Osteoblast (primary cell): Measurements from ENCODE around the gene SFRP2. TPM values are rescaled to one million over a fixed set of nuclear protein-coding genes. Genes with fewer than 3 reads are reported as not detected.

Source experiments
- DNase-seq: peaks from one replicate; pipeline ENCODE4 v3.0.0; 2011; ENCODE audit warnings: low spot score, mixed read lengths; ENCODE audit not compliant: insufficient read length; ENCODE audit errors: missing footprints
- H2AFZ ChIP-seq: 2 replicates; pipeline ENCODE4 v1.6.0; 2011; ENCODE audit warnings: mild to moderate bottlenecking, low read length
- H3K27ac ChIP-seq: 2 replicates; pipeline ENCODE4 v1.5.1; 2011; ENCODE audit warnings: mild to moderate bottlenecking, low read depth, low read length, moderate library complexity
- H3K27me3 ChIP-seq: 2 replicates; pipeline ENCODE4 v1.6.0; 2012; ENCODE audit warnings: mild to moderate bottlenecking, control low read depth, inconsistent platforms, low read length, moderate library complexity; ENCODE audit not compliant: insufficient read depth
- H3K36me3 ChIP-seq: 2 replicates; pipeline ENCODE4 v1.5.1; 2011; ENCODE audit warnings: mild to moderate bottlenecking, low read length, control low read depth, moderate library complexity; ENCODE audit not compliant: insufficient read depth
- H3K4me1 ChIP-seq: 2 replicates; pipeline ENCODE4 v1.5.1; 2011; ENCODE audit warnings: mild to moderate bottlenecking, low read length, control low read depth, moderate library complexity; ENCODE audit not compliant: insufficient read depth
- H3K4me2 ChIP-seq: 2 replicates; pipeline ENCODE4 v1.6.0; 2011; ENCODE audit warnings: mild to moderate bottlenecking, low read length; ENCODE audit not compliant: insufficient read depth
- H3K4me3 ChIP-seq: fragments of 200-600 bp; sonication (generic); 3 replicates; pipeline ENCODE4 v1.5.1; 2012; ENCODE audit warnings: mild to moderate bottlenecking, low read length, inconsistent platforms; ENCODE audit not compliant: insufficient read depth
- H3K79me2 ChIP-seq: 2 replicates; pipeline ENCODE4 v1.6.0; 2012; ENCODE audit warnings: mild to moderate bottlenecking, low read length, control low read depth, inconsistent platforms; ENCODE audit not compliant: insufficient read depth
- H3K9me3 ChIP-seq: 2 replicates; pipeline ENCODE4 v1.5.1; 2011; ENCODE audit warnings: low read depth, low read length, control low read depth
- H4K20me1 ChIP-seq: 2 replicates; pipeline ENCODE4 v1.6.0; 2012; ENCODE audit warnings: mild to moderate bottlenecking, low read length, control low read depth; ENCODE audit not compliant: insufficient read depth
- CTCF ChIP-seq: IDR thresholded peaks from 2 replicates; pipeline ENCODE4 v1.5.1; 2011; ENCODE audit warnings: mild to moderate bottlenecking, low read depth, low read length, moderate library complexity; ENCODE audit errors: extremely low read depth
- total RNA-seq: library from RNA; depleted of rRNA; stranded (reverse); fragments of >200 nt; gene quantifications from 2 replicates; pipeline ENCODE4 v1.2.3, GENCODE V29; 2012

The SFRP2 gene
- total RNA-seq, 1 donor = not detected

- H4K20me1 ChIP-seq = no peaks in the 10 kb centered on the region
These were observed 30.0 kb downstream of the SFRP2 start for GRCh38 chr4:153758688-153759406.

GRCh38 chr4:153758136-153758535 lies 30.7 kb downstream of the SFRP2 start:
- H3K4me1 ChIP-seq = no peaks in the 10 kb centered on the region
- H3K27ac ChIP-seq = no peak overlapping the region
- no peak overlapping the region for H3K4me2 ChIP-seq
- DNase-seq = no peak
- no peak overlapping the region for H3K4me3 ChIP-seq
- H3K36me3 ChIP-seq = no peaks in the 10 kb centered on the region
- no peaks in the 10 kb centered on the region for H3K79me2 ChIP-seq
- no peaks in the 10 kb centered on the region for H4K20me1 ChIP-seq
- no peak for TF ChIP-seq CTCF
- H3K9me3 ChIP-seq = no peaks in the 10 kb centered on the region
- H3K27me3 ChIP-seq = peaks cover 33% of the 10 kb centered on the region
- H2AFZ ChIP-seq = no peak overlapping the region

More at GRCh38 chr4:153758688-153759406, 30.0 kb downstream of the SFRP2 start:
- no peak for DNase-seq
- no peaks in the 10 kb centered on the region for H3K36me3 ChIP-seq
- H3K79me2 ChIP-seq = no peaks in the 10 kb centered on the region
- H3K4me3 ChIP-seq = peak overlapping the region; percentile 55
- no peak overlapping the region for H3K27ac ChIP-seq
- no peak for TF ChIP-seq CTCF
- H3K27me3 ChIP-seq = peaks cover 33% of the 10 kb centered on the region
- H3K9me3 ChIP-seq = no peaks in the 10 kb centered on the region
- H2AFZ ChIP-seq = peak overlapping the region; percentile 35
- peak overlapping the region; percentile 55 for H3K4me2 ChIP-seq
- no peaks in the 10 kb centered on the region for H3K4me1 ChIP-seq

- Histone ChIP-seq H3K4me3 (no peak overlapping the region), H2AFZ (no peak overlapping the region), H3K36me3 (no peaks in the 10 kb centered on the region), H4K20me1 (no peaks in the 10 kb centered on the region), H3K9me3 (no peaks in the 10 kb centered on the region), H3K4me1 (no peaks in the 10 kb centered on the region), H3K4me2 (no peak overlapping the region), H3K79me2 (no peaks in the 10 kb centered on the region), H3K27me3 (peaks cover 33% of the 10 kb centered on the region), H3K27ac (no peak overlapping the region)
- no peak for DNase-seq
- TF ChIP-seq CTCF = no peak
These were observed 31.5 kb downstream of the SFRP2 start for GRCh38 chr4:153757407-153757806.

- H3K4me3 ChIP-seq = no peak overlapping the region
- H3K4me1 ChIP-seq = no peaks in the 10 kb centered on the region
- no peaks in the 10 kb centered on the region for H3K9me3 ChIP-seq
- no peak overlapping the region for H3K4me2 ChIP-seq
- TF ChIP-seq CTCF = no peak
- DNase-seq = no peak
- peaks cover 23% of the 10 kb centered on the region for H3K27me3 ChIP-seq
- no peaks in the 10 kb centered on the region for H3K36me3 ChIP-seq
- H3K27ac ChIP-seq = no peak overlapping the region
- H2AFZ ChIP-seq = no peak overlapping the region
- H4K20me1 ChIP-seq = no peaks in the 10 kb centered on the region
- no peaks in the 10 kb centered on the region for H3K79me2 ChIP-seq
These were observed 33.7 kb downstream of the SFRP2 start for GRCh38 chr4:153755186-153755585.
